SK-N-SH treated with all-trans-retinoic acid at 6 μM for 48 hours (cell line): ENCODE data around the gene TES.

ENCODE experiments used
- ISL1 ChIP-seq: fragments of 250-450 bp; sonication (Bioruptor Pico); IDR thresholded peaks from 2 replicates; pipeline ENCODE4 v2.1.2; 2022; ENCODE audit warnings: mild to moderate bottlenecking, moderate library complexity
- OSR1 ChIP-seq: fragments of 250-450 bp; sonication (Bioruptor Pico); IDR thresholded peaks from 2 replicates; pipeline ENCODE4 v1.8.0; 2022; ENCODE audit warnings: moderate library complexity, mild to moderate bottlenecking, inconsistent platforms
- PATZ1 ChIP-seq: fragments of 250-450 bp; sonication (Bioruptor Pico); IDR thresholded peaks from 2 replicates; pipeline ENCODE4 v1.8.0; 2020; ENCODE audit warnings: mild to moderate bottlenecking, moderate library complexity, borderline replicate concordance
- ZC3H10 ChIP-seq: fragments of 250-450 bp; sonication (Bioruptor Pico); IDR thresholded peaks from 2 replicates; pipeline ENCODE4 v1.5.1; 2021; ENCODE audit warnings: mild to moderate bottlenecking, moderate library complexity
- ZFP3 ChIP-seq: fragments of 250-450 bp; sonication (Bioruptor Pico); IDR thresholded peaks from 2 replicates; pipeline ENCODE4 v1.5.0; 2020; ENCODE audit warnings: mild to moderate bottlenecking, moderate library complexity

- TF ChIP-seq PATZ1 (CRISPR knock-in tag) (no peak), ZFP3 (CRISPR knock-in tag) (no peak), ZC3H10 (no peak), ISL1 (CRISPR knock-in tag) (no peak), OSR1 (no peak)
These were observed 48.6 kb upstream of the TES start for GRCh38 chr7:116161728-116162127.
